Fibroblast of mammary gland (primary cell): ENCODE results near the gene TIGIT.
A peak's percentile ranks its signal among the peaks of the same experiment; 100 is the strongest.

Experiments
- DNase-seq: peaks from one replicate; pipeline ENCODE4 v3.0.0-alpha.2; 2010; ENCODE audit warnings: low read depth
- H3K4me3 ChIP-seq: 2 replicates; pipeline ENCODE4 v1.5.1; 2011; ENCODE audit warnings: low read depth, mild to moderate bottlenecking, low read length, moderate library complexity; ENCODE audit not compliant: control insufficient read depth
- CTCF ChIP-seq: conservative IDR thresholded peaks from 2 replicates; pipeline ENCODE4 v1.5.1; 2011; ENCODE audit warnings: low read depth, low read length, inconsistent platforms; ENCODE audit not compliant: control insufficient read depth, insufficient read depth

The TIGIT gene

GRCh38 chr3:114295946-114296345 lies 2.1 kb downstream of the TIGIT start:
- DNase-seq, result no peak
- no peak overlapping the region for H3K4me3 ChIP-seq
- TF ChIP-seq CTCF, result no peak

- H3K4me3 ChIP-seq, result no peak overlapping the region
- peak; percentile 33 for TF ChIP-seq CTCF
- peak; percentile 12 for DNase-seq
Measured at GRCh38 chr3:114299421-114299820, 5.6 kb downstream of the TIGIT start.

GRCh38 chr3:114299941-114300624 lies 6.3 kb downstream of the TIGIT start:
- H3K4me3 ChIP-seq, result no peak overlapping the region
- DNase-seq, result no peak

GRCh38 chr3:114307222-114307830 lies 13.5 kb downstream of the TIGIT start:
- TF ChIP-seq CTCF, result no peak
- H3K4me3 ChIP-seq, result no peak overlapping the region

More at GRCh38 chr3:114299941-114300624, 6.3 kb downstream of the TIGIT start:
- TF ChIP-seq CTCF, result no peak

GRCh38 chr3:114307832-114308231 lies 14.0 kb downstream of the TIGIT start:
- no peak for DNase-seq
- no peak for TF ChIP-seq CTCF
- no peak overlapping the region for H3K4me3 ChIP-seq

More at GRCh38 chr3:114307222-114307830, 13.5 kb downstream of the TIGIT start:
- DNase-seq, result no peak

- no peak for TF ChIP-seq CTCF
- H3K4me3 ChIP-seq, result no peak overlapping the region
- DNase-seq, result no peak
Measured at GRCh38 chr3:114308377-114308776, 14.5 kb downstream of the TIGIT start.

- no peak for TF ChIP-seq CTCF
- no peak for DNase-seq
- H3K4me3 ChIP-seq, result no peak overlapping the region
Measured at GRCh38 chr3:114308830-114309229, 15.0 kb downstream of the TIGIT start.
